Mammary epithelial cell (primary cell): ENCODE data around the gene CCSER2.

Experiments used
- CTCF ChIP-seq, 2 donors: IDR thresholded peaks in 1 of 2; conservative IDR thresholded peaks in 1 of 2; 2 replicates each; pipeline ENCODE4 v1.5.1; 2011 to 2012; ENCODE audit warnings: inconsistent platforms in 2 of 2, low read length in 2 of 2, mild to moderate bottlenecking in 2 of 2, control low read depth in 1 of 2, low read depth in 1 of 2; ENCODE audit not compliant: insufficient read depth in 1 of 2; ENCODE audit errors: extremely low read depth in 1 of 2
- EZH2 ChIP-seq: IDR thresholded peaks from 2 replicates; pipeline ENCODE4 v1.6.1; 2012; ENCODE audit warnings: low read length, inconsistent platforms, borderline replicate concordance

- no peak for TF ChIP-seq CTCF (conservative IDR thresholded peaks at IDR 0.05 in 1 of 2, IDR thresholded peaks at IDR 0.05 in 1 of 2; ENCODE audit: extremely low read depth in 1 of 2, insufficient read depth in 1 of 2, low read depth in 1 of 2, low read length in 2 of 2)
- TF ChIP-seq EZH2, result no peak
Observed at GRCh38 chr10:84293171-84293570, 35.2 kb upstream of the CCSER2 start.
